ENCODE data around the gene MAG.
A peak's percentile ranks its signal among the peaks of the same experiment; 100 is the strongest.
"Not testable (repeated sequence)": the region's sequence is repeated elsewhere in the genome, so short reads cannot be mapped to it uniquely, and the experiment has no call there.

The MAG gene

GRCh38 chr19:35351411-35352176, 59.6 kb downstream of the MAG start:
- in situ Hi-C loops (cut with HindIII; ENCODE audit: low pct_unique_long_range_greater_than_20kb, low sequenced_read_pairs): no loop called here
- TF ChIP-seq JUND (IDR thresholded peaks at IDR 0.05; ENCODE audit: low read depth): no peak

GRCh38 chr19:35352177-35352447, 60.2 kb downstream of the MAG start:
- DNase-seq (ENCODE audit: low read depth in 1 of 2, low spot score in 1 of 2): no peak
- TF ChIP-seq JUND (IDR thresholded peaks at IDR 0.05; ENCODE audit: low read depth): no peak
- in situ Hi-C loops (cut with HindIII; ENCODE audit: low pct_unique_long_range_greater_than_20kb, low sequenced_read_pairs): no loop called here

More at GRCh38 chr19:35351411-35352176, 59.6 kb downstream of the MAG start:
- DNase-seq (ENCODE audit: low read depth in 1 of 2, low spot score in 1 of 2): no peak

- in situ Hi-C loops (cut with HindIII; ENCODE audit: low pct_unique_long_range_greater_than_20kb, low sequenced_read_pairs): no loop called here
- peak; percentile 75 to 85 for DNase-seq (ENCODE audit: low read depth in 1 of 2, low spot score in 1 of 2)
- TF ChIP-seq JUND (IDR thresholded peaks at IDR 0.05; ENCODE audit: low read depth): no peak
These were observed 60.7 kb downstream of the MAG start for GRCh38 chr19:35352448-35353304.

- in situ Hi-C loops (cut with HindIII; ENCODE audit: low pct_unique_long_range_greater_than_20kb, low sequenced_read_pairs): no loop called here
- no peak for TF ChIP-seq JUND (IDR thresholded peaks at IDR 0.05; ENCODE audit: low read depth)
- no peak for DNase-seq (ENCODE audit: low read depth in 1 of 2, low spot score in 1 of 2)
These were observed 61.7 kb downstream of the MAG start for GRCh38 chr19:35353635-35354034.

- TF ChIP-seq JUND (IDR thresholded peaks at IDR 0.05; ENCODE audit: low read depth): no peak
- DNase-seq (ENCODE audit: low read depth in 1 of 2, low spot score in 1 of 2): no peak
- in situ Hi-C loops (cut with HindIII; ENCODE audit: low pct_unique_long_range_greater_than_20kb, low sequenced_read_pairs): no loop called here
These were observed 62.9 kb downstream of the MAG start for GRCh38 chr19:35354898-35355297.

GRCh38 chr19:35355791-35356460, 64.0 kb downstream of the MAG start:
- in situ Hi-C loops (cut with HindIII; ENCODE audit: low pct_unique_long_range_greater_than_20kb, low sequenced_read_pairs): no loop called here
- no peak for DNase-seq (ENCODE audit: low read depth in 1 of 2, low spot score in 1 of 2)
- TF ChIP-seq JUND (IDR thresholded peaks at IDR 0.05; ENCODE audit: low read depth): no peak

GRCh38 chr19:35357867-35358573, 66.1 kb downstream of the MAG start, which contains the start of gene FFAR3:
TSS of gene FFAR3 (plus strand) at chr19:35358460. CDS start at chr19:35358891, 431 bp downstream.
- no peak for TF ChIP-seq JUND (IDR thresholded peaks at IDR 0.05; ENCODE audit: low read depth)
- in situ Hi-C loops (cut with HindIII; ENCODE audit: low pct_unique_long_range_greater_than_20kb, low sequenced_read_pairs): no loop called here
- no peak for DNase-seq (ENCODE audit: low read depth in 1 of 2, low spot score in 1 of 2)

GRCh38 chr19:35358834-35359233, 66.9 kb downstream of the MAG start:
- DNase-seq (ENCODE audit: low read depth in 1 of 2, low spot score in 1 of 2); in situ Hi-C loops (cut with HindIII; ENCODE audit: low pct_unique_long_range_greater_than_20kb, low sequenced_read_pairs): not testable (repeated sequence)

GRCh38 chr19:35359395-35359794, 67.4 kb downstream of the MAG start:
- in situ Hi-C loops (cut with HindIII; ENCODE audit: low pct_unique_long_range_greater_than_20kb, low sequenced_read_pairs); DNase-seq (ENCODE audit: low read depth in 1 of 2, low spot score in 1 of 2): not testable (repeated sequence)

- in situ Hi-C loops (cut with HindIII; ENCODE audit: low pct_unique_long_range_greater_than_20kb, low sequenced_read_pairs): not testable (repeated sequence)
These were observed 68.1 kb downstream of the MAG start for GRCh38 chr19:35360081-35360480.

GRCh38 chr19:35360880-35361420, 69.0 kb downstream of the MAG start:
- in situ Hi-C loops (cut with HindIII; ENCODE audit: low pct_unique_long_range_greater_than_20kb, low sequenced_read_pairs): no loop called here
- no peak for TF ChIP-seq JUND (IDR thresholded peaks at IDR 0.05; ENCODE audit: low read depth)
- no peak for DNase-seq (ENCODE audit: low read depth in 1 of 2, low spot score in 1 of 2)

More at GRCh38 chr19:35360081-35360480, 68.1 kb downstream of the MAG start:
- DNase-seq (ENCODE audit: low read depth in 1 of 2, low spot score in 1 of 2): not testable (repeated sequence)
